Measurements from ENCODE around the gene RAB10.
A peak's percentile ranks its signal among the peaks of the same experiment; 100 is the strongest.
"Not testable (repeated sequence)": the region's sequence is repeated elsewhere in the genome, so short reads cannot be mapped to it uniquely, and the experiment has no call there.

The RAB10 gene

DNA sequence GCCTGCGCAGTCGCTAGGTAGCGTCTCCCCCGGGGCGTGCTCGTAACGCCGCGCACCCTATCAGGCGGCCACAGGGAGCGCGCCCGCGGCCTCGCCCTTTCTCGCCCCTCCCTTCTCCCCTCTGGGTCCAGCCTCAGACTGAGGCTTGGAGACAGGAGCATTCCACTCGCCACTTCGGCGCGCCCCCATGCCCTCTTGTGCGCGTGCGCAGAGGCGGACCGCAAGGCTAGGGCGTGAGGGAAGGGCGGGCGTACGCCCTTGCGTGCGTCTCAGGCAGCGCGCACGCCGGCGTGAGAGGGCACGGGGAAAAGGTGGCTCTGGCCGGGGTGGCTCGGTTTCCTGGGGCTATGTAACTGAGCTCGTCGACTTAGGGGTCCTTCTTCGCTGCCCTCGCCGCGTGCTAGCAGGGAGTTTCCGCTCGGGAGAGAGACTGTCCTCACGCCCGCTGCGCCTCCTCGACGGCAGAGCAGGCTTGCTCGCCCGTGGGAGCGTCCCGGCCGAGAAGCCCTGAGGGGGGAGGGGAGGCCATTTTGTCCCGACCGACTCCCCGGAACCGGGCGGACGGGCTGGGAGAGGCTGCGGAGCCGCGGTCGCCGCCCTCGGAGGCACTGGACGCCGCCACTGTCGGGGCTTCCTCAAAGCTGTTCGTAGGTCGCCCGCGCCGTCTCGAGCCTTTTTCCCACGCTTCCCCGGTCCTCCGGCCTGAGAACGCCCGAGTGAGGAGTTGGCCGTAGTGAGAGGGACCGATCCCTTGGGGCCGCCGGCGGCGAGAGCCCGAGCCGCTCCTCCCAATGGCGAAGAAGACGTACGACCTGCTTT, at the start of gene RAB10:
RAB10 (plus strand) TSS at position 267 of the 819 bp plus-strand sequence; CDS start at position 792, 525 bp downstream.
- DNase-seq = peak; percentile 95

DNA sequence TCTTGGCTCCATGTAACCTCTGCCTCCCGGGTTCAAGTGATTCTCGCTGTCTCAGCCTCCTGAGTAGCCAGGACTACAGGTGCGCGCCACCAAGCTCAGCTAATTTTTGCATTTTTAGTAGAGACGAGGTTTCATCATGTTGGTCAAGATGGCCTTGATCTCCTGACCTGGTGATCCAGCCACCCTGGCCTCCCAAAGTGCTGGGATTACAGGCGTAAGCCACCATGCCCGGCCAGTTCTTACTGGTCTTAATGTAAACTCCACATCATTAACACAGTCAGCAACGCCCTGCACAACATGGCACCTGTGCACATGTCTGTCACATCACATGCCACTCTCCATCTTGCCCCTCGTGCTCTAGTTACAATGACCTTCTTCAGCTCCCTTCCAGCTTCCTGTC, 45.8 kb upstream of the RAB10 start:
- no peak for DNase-seq

DNA sequence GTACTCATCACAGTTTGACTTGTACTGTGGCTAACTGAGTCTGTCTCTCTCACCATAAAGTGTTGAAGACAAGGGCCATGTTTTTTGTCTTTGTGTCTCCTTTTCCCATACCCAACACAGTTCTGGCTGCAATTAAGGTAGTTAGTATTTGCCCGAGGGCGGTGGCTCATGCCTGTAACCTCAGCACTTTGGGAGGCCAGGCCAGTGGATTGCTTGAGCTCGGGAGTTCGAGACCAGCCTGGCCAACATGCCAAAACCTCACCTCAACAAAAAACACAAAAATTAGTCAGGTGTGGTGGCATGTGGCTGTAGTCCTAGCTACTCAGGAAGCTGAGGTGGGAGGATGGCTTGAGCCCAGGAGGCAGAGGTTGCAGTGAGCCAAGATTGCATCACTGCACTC, 44.7 kb upstream of the RAB10 start:
- no peak for DNase-seq

DNA sequence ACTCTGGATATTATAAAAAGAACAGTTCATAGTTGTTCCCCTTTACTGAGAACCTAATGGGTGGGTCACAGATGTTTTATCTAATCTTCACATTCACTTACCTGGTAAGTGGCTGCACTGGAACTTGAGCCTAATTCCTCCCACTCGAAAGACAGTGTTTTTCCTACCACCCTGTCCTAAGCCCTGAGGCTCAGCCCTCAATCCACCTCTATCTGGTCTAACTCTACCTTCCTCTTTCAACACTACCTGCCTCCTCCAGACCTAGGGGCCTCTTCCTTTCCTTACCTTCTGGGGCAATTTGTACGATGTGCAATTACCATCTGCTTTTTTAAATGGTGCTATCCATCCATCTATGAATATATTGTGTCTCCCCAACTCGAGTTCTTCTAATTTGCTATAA, 41.9 kb upstream of the RAB10 start:
- peak; percentile 68 for DNase-seq

DNA sequence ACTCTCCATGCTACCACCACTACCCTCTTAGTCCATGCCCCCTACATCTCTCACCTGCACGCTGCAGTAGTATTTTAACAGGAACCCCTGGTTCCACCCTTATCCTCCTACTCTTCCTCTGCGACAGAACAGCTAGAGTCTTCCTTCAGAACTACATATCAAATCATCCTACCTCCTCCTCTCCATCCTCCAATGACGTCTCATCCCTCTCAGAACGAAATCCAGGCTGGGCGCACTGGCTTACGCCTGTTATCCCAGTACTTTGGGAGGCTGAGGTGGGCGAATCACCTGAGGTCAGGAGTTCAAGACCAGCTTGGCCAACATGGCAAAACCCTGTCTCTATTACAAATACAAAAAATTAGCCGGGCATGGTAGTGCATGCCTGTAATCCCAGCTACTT, 41.3 kb upstream of the RAB10 start:
- no peak for DNase-seq

DNA sequence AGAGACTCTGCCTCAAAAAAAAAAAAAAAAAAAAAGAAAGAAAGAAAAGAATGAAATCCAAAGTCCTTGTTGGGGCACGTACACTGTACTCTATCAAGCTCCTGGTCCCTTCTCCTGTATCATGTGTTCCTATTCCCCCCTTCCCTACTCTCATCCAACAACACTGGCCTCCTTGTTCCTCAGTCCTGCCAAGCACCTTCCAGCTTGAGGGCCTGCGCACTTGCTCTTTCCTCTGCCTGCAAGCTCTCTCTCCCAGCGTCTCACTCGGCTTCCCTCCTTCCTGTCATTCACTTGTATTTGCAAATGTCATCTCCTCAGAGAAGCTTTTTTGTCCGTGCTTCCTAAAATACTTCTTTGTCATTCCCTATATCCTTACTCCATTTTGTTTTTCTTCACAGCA, 40.8 kb upstream of the RAB10 start:
- DNase-seq = no peak

DNA sequence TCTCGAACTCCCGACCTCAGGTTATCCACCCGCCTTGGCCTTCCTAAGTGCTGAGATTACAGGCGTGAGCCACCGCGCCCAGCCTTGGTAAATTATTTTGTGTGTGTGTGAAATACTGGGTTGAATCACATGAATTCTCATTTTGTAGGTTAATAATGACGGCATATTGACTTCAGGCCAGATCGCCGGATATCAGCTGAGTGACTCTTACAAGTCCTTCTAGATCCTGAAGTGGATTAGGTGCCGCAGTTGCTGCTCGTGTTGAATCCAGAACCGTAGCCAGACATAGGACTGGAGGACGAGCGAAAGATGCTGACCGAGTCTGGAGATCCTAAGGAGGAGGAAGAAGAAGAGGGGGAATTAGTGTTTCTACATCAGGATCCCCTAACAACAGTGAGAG, 39.4 kb upstream of the RAB10 start:
- no peak for DNase-seq

DNA sequence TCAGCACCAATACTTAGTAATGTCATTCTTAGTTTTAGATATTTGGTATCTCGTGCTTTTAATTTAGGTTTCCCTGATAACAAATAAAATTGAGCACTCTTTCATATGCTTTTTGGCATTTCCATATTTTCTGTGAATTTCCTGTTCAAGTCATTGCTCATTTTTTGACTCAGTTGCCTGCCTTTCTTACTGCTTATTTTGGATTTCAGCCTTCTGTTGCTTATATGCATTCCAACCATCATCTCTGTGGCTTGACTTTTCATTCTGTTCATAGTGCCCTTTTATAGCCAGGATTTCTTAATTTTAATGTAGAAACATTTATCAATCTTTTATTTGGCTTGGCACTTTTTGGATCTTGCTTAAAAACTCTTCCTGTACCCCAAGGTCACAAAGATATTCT, 37.0 kb upstream of the RAB10 start:
- DNase-seq = no peak

DNA sequence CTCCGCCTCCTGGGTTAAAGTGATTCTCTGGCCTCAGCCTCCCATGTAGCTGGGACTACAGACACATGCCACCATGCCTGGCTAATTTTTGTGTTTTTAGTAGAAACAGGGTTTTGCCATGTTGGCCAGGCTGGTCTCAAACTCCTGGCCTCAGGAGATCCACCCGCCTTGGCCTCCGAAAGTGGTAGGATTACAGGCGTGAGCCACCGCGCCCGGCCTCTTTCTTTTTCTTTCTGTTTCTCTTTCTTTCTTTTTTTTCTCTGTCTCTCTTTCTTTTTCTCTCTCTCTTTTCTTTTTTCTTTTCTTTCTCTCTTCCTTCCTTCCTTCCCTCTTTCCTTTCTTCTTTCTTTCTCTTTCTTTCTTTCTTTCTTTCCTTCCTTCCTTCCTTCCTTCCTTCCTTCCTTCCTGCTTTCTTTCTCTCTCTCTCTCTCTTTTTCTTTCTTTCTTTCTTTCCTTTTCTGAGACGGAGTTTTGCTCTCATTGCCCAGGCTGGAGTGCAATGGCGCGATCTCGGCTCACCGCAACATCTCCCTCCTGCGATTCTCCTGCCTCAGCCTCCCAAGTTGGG, 35.0 kb upstream of the RAB10 start:
- not testable (repeated sequence) for DNase-seq

DNA sequence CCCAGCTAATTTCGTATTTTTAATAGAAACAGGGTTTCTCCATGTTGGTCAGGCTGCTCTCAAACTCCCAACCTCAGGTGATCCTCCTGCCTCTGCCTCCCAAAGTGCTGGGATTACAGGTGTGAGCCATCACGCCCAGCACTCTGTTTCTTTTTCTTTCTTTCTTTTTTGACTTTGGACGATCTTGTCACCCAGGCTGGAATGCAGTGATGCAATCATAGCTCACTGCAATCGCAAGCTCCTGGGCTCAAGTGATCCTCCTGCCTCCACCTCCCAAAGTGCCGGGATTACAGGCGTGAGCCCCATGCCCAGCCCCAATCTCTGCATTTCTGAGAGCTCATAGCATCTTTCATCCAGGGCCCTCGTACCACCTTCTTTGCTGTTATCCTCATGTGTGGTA, 34.5 kb upstream of the RAB10 start:
- not testable (repeated sequence) for DNase-seq

DNA sequence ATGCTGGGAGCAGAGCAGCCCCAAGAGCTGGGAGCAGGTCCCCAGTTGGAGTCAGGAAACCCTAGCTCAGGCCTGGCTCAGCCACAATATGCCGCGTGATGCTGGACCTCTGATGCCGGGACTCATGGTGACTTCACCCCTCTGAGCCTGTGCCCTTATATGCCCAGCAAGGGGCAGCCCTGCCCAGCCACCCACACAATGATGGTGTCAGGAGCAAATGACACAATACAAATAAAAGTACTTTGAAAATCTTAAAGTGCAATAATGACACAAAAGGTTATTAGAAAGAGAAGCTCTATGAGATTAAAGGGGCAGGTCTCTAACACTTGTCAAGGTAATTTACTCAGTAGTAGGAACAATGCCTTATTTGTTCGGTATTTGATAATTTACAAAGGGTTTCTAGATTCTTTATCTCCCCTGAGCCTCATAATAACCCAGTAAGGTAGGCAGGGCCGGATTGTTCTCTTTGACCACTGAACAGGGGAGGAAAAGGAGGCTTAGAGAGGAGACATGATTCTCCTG, 33.3 kb upstream of the RAB10 start:
- no peak for DNase-seq

DNA sequence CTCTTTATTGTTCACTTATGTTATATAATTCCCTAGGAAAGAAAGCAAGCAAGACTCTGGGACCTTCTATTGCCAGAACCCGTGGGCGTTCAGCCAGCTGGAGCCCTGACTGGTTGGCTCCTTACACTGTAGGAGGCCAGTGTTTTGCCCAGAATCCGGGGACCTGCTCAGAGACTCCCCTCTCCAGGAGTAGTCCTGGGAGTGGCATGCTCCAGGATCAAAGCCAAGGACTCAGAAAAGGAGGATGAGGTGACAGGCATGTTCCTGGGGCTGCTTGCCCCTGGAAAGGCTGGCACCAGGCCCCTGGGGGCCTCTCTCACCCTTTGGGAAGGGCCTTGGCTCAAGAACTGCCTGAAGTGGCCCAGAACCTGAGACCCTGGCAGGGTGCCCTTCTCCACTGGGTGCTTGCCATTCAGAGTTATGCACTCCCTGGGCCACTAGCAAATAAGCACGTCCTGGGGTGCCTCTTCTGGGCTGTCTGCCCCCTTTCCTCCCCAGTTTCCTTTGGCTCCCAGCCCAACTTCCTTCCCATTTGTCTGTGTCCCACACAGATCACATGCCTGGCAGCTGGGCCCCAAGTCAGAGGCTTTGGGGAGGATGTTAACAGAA, 32.0 kb upstream of the RAB10 start:
- DNase-seq = no peak

DNA sequence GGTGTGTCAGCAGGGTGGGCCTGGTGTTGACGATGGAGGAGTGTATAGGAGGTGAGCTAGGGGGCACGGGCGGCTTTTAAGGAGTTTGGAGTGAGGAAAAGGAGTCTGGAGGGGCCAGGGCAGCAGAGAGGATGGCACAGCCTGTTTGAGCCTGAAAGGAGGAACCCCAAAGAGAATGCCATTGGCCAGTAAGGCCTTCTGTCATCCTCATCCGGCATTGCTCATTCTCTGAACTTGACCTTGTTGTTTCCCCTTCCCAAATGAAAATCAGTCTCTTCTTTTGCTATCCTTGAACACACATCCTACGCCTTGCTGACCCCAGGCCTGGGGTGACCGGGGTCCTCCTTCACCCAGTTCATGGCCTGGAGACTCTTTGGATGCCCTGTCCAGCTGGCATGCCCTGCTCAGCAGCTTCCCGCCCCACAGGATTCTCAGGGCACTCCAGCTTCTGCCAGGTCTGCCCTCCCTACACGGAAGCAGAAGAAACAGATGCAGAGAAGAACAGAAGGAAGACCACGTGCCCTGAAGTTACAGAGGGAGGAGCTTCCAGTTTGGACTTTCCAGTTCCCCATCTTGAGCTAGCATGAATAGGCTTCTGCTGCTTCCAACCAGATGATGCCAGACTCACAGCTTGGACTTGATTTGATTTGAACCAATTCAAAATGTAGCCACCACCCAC, 31.1 kb upstream of the RAB10 start:
- DNase-seq = no peak

DNA sequence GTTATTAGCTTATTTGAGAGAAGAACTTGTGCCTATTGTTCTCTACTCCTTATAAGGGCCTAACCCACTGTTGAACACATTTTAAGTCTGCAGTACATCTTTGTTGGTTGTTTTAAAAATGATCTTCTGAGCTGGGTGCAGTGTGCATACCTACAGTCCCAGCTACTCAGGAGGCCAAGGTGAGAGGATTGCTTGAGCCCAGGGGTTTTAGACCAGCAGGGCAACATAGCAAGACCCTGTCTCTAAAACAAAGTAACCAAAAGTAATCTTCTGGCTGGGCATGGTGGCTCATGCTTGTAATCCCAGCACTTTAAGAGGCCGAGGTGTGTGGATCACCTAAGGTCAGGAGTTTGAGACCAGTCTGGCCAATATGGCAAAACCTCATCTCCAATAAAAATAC, 25.8 kb upstream of the RAB10 start:
- DNase-seq = no peak

DNA sequence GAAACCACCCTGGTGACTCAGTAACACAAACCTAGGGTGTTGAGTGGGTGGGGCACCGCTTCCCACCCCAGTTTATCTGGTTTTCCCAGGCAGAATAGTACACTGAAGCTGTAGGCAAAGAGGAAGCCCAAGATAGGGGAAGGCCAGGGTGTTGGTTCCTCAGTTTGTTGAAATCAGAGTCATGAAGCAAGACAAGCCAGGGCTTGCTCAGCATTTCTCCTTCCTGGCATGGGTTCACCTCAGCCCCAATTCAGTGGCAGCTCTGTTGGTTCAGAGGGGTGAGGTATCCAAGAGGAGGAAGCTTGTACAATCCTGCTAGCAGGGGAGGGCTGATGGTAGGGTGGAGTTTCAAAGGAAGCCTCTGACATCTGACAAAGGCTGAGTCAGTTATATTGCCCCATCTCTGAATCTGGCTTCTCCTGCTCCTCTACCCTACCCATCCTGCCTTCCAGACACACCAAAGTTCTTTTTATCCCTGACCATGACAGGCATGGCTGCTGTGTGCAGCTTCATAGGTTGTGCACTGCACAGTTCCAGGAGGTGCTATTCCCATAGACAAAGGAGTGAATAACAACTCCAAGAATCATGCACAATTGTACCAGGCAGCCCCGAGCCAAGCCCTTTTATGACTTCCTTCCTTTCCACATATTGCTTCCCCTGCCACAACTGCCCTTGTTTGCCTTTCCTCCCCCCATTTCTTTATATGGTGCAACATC, 24.9 kb upstream of the RAB10 start:
- DNase-seq = no peak

DNA sequence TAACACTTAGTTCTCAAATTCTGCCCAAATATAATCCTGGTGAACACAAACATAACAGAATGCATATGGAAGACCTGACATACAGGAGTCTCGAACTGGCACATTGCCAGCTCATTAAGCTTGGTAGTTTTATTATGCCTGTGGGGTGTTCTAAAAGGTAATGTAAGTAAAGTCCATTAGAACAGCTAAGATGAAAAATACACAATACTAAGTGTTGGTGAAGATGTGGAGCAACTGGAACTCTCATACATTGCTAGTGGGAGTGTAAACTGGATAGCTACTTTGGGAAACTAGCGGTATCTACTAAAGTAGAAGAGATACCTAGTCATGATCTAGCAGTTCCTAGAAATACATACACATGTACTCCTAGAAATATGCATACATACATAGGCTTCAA, 24.3 kb upstream of the RAB10 start:
- DNase-seq = no peak

DNA sequence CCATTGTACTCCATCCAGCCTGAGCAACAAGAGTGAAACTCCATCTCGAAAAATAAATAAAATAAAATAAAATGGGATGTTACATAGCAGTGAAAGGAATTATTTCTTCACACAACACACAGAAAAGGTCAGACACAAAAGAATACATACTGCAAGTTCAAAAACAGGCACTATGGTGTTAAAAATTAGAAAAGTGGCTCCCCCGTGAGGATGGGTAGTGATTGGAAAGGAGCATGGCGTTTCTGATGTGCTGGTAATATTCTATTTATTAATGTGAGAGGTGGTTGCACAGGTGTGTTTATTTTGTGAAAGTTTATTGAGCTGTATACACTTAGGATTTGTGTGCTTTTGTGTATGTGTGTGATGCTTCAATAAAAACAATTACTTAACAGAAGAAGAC, 22.9 kb upstream of the RAB10 start:
- no peak for DNase-seq

DNA sequence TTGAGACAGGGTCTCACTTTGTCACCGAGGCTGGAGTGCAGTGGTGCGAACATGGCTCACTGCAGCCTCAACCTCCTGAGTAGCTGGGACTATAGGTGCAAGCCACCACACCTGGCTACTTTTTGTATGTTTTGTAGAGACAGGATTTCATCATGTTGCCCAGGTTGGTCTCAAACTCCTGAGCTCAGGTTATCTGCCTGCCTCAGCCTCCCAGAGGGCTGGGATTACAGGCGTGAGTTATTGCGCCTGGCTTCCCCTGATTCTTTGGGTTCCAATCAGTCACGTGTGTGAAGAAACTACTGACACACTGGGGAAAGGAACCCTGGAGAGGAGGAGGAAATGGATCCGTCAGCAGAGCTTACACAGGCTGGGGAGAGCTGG, 22.3 kb upstream of the RAB10 start:
- DNase-seq = no peak

DNA sequence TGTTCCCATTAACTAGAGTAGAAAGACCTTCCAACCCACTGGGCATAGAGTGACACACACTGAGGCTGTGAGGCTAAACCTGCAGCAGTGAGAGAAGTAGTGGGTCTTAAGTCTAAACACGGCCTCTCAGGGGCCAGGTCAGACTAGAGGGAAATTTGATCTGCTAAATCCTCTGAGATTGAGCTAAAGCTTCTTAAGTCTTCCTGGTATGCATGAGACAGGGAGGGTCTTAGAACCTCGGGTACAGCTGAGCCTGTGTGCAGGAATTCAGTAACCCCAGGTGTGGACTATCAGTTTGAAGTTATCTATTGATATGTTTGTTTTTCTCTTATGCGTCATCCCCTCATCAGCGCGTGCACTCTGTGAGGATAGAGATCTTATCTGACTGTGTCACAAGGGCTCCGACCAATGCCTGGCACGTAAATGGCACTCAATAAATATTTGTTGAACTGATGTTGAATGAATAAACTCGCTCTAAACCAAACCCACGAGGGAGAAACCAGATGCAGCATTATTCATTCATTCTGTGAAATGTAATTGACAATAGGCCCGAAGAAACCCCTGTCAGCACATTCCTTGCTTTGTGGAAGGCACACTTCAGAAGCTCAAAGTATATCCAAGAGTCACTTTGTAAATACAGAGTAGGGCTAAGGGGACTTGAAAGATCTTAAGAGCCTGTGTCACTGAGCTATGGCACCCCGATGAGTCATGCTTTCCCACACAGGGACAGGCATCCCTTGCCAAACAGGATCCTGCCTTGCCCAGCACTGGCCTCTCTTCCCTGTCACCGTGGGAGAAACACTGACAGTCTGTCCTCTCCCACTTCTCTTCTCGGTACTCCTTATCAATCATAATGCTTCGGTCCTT, 21.7 kb upstream of the RAB10 start:
- peak; percentile 84 for DNase-seq

DNA sequence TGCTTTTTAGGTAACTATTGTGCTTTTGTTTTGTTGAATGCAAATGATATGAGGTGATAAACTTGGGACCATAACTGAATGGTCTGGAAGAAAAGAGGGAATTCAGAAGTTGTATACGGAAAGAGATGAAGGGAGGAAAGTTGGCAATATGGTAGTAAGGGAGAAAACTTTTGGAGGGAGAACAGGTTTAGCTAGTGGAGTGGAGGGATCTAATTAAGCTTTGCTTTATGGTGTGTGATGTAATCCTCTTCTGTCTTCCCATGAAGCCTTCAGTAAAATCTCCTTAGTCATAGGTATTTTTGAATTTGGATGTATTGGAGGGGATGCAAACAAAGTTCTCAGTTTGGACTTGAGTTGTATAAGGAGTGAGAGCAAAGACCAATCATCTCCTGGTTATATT, 20.2 kb upstream of the RAB10 start:
- DNase-seq = no peak

DNA sequence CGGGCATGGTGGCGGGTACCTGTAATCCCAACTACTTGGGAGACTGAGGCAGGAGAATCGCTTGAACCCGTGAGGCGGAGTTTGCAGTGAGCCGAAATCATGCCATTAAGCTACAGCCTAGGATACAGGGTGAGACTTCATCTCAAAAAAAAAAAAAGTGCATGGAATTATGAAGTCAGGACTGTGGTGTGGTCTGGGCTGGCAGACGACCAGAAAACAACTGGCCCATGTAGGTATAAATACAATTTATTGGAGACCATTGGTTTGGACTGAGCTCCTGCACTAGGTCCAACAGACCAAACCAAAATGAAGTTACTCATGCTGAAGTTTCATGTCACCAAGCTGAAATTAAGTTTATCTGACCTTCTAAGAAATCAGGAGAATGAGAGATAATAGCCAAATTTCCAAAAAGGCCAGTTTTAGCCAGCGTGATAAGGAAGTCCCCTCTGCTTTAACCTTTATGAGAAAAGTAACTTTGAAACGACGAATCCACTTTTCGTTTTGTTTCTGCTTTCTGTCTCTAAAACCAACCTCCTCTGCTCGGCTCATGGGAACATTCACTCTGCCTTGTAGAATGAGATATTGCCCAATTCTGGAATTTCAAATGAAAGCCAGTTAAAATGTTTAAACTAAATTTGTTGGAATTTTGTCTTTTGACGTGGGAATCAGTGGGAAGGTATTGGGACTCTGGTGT, 17.7 kb upstream of the RAB10 start:
- no peak for DNase-seq

All from NCI-H524 treated with DMSO at 0.1 percent for 48 hours (cell line).